Adrenal gland (tissue), 12 donors: ENCODE results near the gene KDM7A. TPM values are rescaled to one million over a fixed set of nuclear protein-coding genes. Genes with fewer than 3 reads are reported as not detected.

Source experiments
- DNase-seq, 7 donors: peaks; one replicate each; pipeline ENCODE4 v3.0.0-alpha.2; 2019 to 2020
- H3K27ac ChIP-seq, 5 donors: fragments of 200-600 bp; sonication (generic) in 4 of 5; 1 replicate in 3 of 5; 2 replicates in 2 of 5; pipeline versions ENCODE4 v1.5.1 to v1.8.0; 2016 to 2020; ENCODE audit warnings: mild to moderate bottlenecking in 1 of 5
- H3K27me3 ChIP-seq: fragments of 200-600 bp; 2 replicates; pipeline ENCODE4 v1.8.0; 2021
- H3K36me3 ChIP-seq, 2 donors: fragments of 200-600 bp; replicated peaks in 1 of 2; 1 replicate in 1 of 2; 2 replicates in 1 of 2; pipeline versions ENCODE4 v1.5.1 to v1.8.0; 2018 to 2022
- H3K4me1 ChIP-seq, 2 donors: fragments of 200-600 bp; replicated peaks in 1 of 2; 1 replicate in 1 of 2; 2 replicates in 1 of 2; pipeline versions ENCODE4 v1.5.1 to v1.8.0; 2018 to 2021
- H3K4me3 ChIP-seq, 4 donors: fragments of 200-600 bp; sonication (generic) in 3 of 4; one replicate each; pipeline ENCODE4 v1.5.1; 2016 to 2018
- H3K9me3 ChIP-seq, 3 donors: fragments of 200-600 bp; sonication (generic) in 1 of 3; replicated peaks in 1 of 3; 1 replicate in 2 of 3; 2 replicates in 1 of 3; pipeline versions ENCODE4 v1.5.1 to v1.8.0; 2016 to 2021
- POLR2A ChIP-seq, 2 donors: fragments of 450-650 bp; IDR thresholded peaks; one replicate each; pipeline ENCODE4 v1.6.1; 2017; ENCODE audit warnings: antibody characterized with exemption in 2 of 2, mild to moderate bottlenecking in 2 of 2, moderate library complexity in 1 of 2
- WGBS, 4 donors: extraction: QIAGEN DNeasy Blood & Tissue Kit in 2 of 4; methylation state at CpG; one replicate each; pipeline versions ENCODE4 v1.1.5 to v1.1.7; 2013 to 2017; 5-methylcytosine and 5-hydroxymethylcytosine counted together
- intact Hi-C, 2 donors: fragments of 100-400 bp; cut with DNase I; formaldehyde crosslinking; loops; one replicate each; pipeline versions ENCODE4 v1.14.1 to v1.15.0; 2022 to 2023
- polyA plus RNA-seq, 3 donors: library from polyadenylated mRNA; stranded (reverse); fragments of 200-250 nt in 2 of 3; fragments of 350-450 nt in 1 of 3; fragmentation: Illumina TruSeq in 1 of 3; extraction: RNeasy Lipid Tissue Mini Kit (QIAGEN cat#74804) in 1 of 3; gene quantifications; one replicate each; pipeline ENCODE4 v1.2.3, GENCODE V29; 2013 to 2014
- total RNA-seq, 9 donors: library from RNA; depleted of rRNA in 4 of 9; stranded (reverse); fragments of >200 nt in 4 of 9; fragments of 120-200 nt in 1 of 9; fragmentation: NEBNext Ultra II Directional in 1 of 9; extraction: Animal tissue kit (Norgen Biotek cat#: 25700) in 1 of 9; gene quantifications; one replicate each; pipeline versions ENCODE4 v1.1.0 to v1.2.4, GENCODE V29; 2013 to 2023
- TF ChIP-seq, protein P1 (sequence below), 6 experiments: fragments of 450-650 bp in 4 of 6; fragments of 200-600 bp in 2 of 6; sonication (generic) in 1 of 6; IDR thresholded peaks; 1 replicate in 5 of 6; 2 replicates in 1 of 6; pipeline versions ENCODE4 v1.5.1 to v1.8.0; 2016 to 2021; ENCODE audit warnings: antibody characterized with exemption in 6 of 6, mild to moderate bottlenecking in 2 of 6, moderate library complexity in 1 of 6
- donor health status: healthy with polysubstance abuse.
- donor health status: Bipolar disorder and iron deficiency.
- donor health status: DM: yes; HTN: yes; CAD: no.
- donor health status: DM: no; HTN: no; CAD: no.
- donor health status: DM: no; HTN: no; CAD: no.
- donor health status: DM: yes; HTN: yes; CAD: no.

KDM7A gene
- total and polyA plus RNA-seq, 12 donors = 1.4 to 10.5 (median 4.7) TPM

GRCh38 chr7:140160308-140160707 is 16.5 kb downstream of the KDM7A start:
- Histone ChIP-seq H3K4me1 (peaks cover 0 to 9% of the 10 kb centered on the region in 2 donors), H3K9me3 (no peaks in the 10 kb centered on the region), H3K27ac (no peak overlapping the region), H3K27me3 (no peaks in the 10 kb centered on the region), H3K36me3 (no peaks in the 10 kb centered on the region), H3K4me3 (no peak overlapping the region)
- DNase-seq = no peak
- TF ChIP-seq POLR2A (IDR thresholded peaks at IDR 0.05) = no peak
- TF ChIP-seq, protein P1, sequence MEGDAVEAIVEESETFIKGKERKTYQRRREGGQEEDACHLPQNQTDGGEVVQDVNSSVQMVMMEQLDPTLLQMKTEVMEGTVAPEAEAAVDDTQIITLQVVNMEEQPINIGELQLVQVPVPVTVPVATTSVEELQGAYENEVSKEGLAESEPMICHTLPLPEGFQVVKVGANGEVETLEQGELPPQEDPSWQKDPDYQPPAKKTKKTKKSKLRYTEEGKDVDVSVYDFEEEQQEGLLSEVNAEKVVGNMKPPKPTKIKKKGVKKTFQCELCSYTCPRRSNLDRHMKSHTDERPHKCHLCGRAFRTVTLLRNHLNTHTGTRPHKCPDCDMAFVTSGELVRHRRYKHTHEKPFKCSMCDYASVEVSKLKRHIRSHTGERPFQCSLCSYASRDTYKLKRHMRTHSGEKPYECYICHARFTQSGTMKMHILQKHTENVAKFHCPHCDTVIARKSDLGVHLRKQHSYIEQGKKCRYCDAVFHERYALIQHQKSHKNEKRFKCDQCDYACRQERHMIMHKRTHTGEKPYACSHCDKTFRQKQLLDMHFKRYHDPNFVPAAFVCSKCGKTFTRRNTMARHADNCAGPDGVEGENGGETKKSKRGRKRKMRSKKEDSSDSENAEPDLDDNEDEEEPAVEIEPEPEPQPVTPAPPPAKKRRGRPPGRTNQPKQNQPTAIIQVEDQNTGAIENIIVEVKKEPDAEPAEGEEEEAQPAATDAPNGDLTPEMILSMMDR (IDR thresholded peaks at IDR 0.05) = no peak
- intact Hi-C loops = no loop called here
- 51 to 75% (median 59%) methylated on average over 2 of the region's 2 CpGs for WGBS, 4 donors

- Histone ChIP-seq H3K36me3 (no peaks in the 10 kb centered on the region), H3K4me1 (peaks cover 0 to 9% of the 10 kb centered on the region in 2 donors), H3K9me3 (no peaks in the 10 kb centered on the region), H3K27me3 (no peaks in the 10 kb centered on the region), H3K27ac (no peak overlapping the region), H3K4me3 (no peak overlapping the region)
- intact Hi-C loops = no loop called here
- WGBS, 4 donors = 95 to 100% (median 97%) methylated on average over 3 of the region's 3 CpGs
- TF ChIP-seq POLR2A (IDR thresholded peaks at IDR 0.05) = no peak
- TF ChIP-seq, protein P1 (IDR thresholded peaks at IDR 0.05) = no peak
- no peak for DNase-seq
Observed at GRCh38 chr7:140159497-140159896, 17.3 kb downstream of the KDM7A start.

DNA sequence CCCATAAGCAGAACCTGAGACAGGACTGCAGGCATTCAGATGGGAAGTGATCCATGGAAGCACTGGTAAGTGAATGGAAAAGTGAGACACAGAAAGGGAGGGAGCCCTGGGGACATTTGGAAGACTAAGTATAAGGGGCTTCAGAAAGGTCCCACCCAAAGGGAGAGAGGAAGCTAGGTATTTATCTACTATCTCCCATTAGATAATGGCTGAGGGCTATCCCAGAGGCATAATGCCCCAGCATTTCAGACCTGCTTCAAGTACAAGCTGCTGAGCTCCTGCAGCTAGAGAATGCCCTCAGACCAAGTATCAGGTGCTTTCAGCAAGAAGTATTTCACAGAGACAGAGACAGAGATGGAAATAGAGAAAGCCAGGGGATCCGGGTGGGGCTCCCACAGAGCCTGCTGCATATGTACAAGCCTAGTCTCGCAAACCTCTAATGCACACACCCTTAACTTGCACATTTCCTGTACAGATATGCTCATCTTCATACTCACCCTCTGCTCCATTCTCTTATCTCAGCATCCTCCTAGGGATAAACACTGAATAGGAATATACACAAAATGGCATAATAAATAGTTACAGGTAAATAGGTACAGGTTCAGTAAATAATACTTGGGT is 20.2 kb downstream of the KDM7A start:
- no peaks in the 10 kb centered on the region for H3K9me3 ChIP-seq
- H3K27me3 ChIP-seq = no peaks in the 10 kb centered on the region
- H3K27ac ChIP-seq = no peak overlapping the region
- WGBS, 4 donors = 88 to 100% (median 94%) methylated on average over 2 of the region's 2 CpGs
- intact Hi-C loops = no loop called here
- H3K4me1 ChIP-seq = peaks cover 0 to 9% of the 10 kb centered on the region in 2 donors
- DNase-seq = no peak
- TF ChIP-seq, protein P1 (IDR thresholded peaks at IDR 0.05) = no peak
- no peak for TF ChIP-seq POLR2A (IDR thresholded peaks at IDR 0.05)
- no peaks in the 10 kb centered on the region for H3K36me3 ChIP-seq
- H3K4me3 ChIP-seq = no peak overlapping the region

- Histone ChIP-seq H3K27me3 (no peaks in the 10 kb centered on the region), H3K9me3 (no peaks in the 10 kb centered on the region), H3K36me3 (no peaks in the 10 kb centered on the region), H3K27ac (no peak overlapping the region), H3K4me3 (no peak overlapping the region), H3K4me1 (peaks cover 0 to 5% of the 10 kb centered on the region in 2 donors)
- intact Hi-C loops = no loop called here
- DNase-seq = no peak
- no peak for TF ChIP-seq POLR2A (IDR thresholded peaks at IDR 0.05)
- TF ChIP-seq, protein P1 (IDR thresholded peaks at IDR 0.05) = no peak
- 69 to 84% (median 79%) methylated on average over 4 of the region's 4 CpGs for WGBS, 4 donors
Observed at GRCh38 chr7:140155428-140155827, 21.4 kb downstream of the KDM7A start.
